HL-60 (cell line): ENCODE measurements around the gene OR2W1.

Source experiments
- CTCF ChIP-seq: IDR thresholded peaks from one replicate; pipeline ENCODE4 v1.5.1; 2011; ENCODE audit warnings: low read length, control low read depth, inconsistent platforms; ENCODE audit not compliant: insufficient read depth
- GABPA ChIP-seq: IDR thresholded peaks from 2 replicates; pipeline ENCODE4 v1.6.1; 2012; ENCODE audit warnings: low read depth
- POLR2AphosphoS5 ChIP-seq: IDR thresholded peaks from 2 replicates; pipeline ENCODE4 v1.6.1; 2012; ENCODE audit warnings: low read depth
- REST ChIP-seq: IDR thresholded peaks from 2 replicates; pipeline ENCODE4 v1.6.1; 2012; ENCODE audit warnings: low read depth; ENCODE audit not compliant: insufficient replicate concordance

GRCh38 chr6:29014729-29015608 lies 30.0 kb downstream of the OR2W1 start:
- TF ChIP-seq CTCF (no peak), POLR2AphosphoS5 (no peak), REST (no peak), GABPA (no peak)
